SW 1271 (cell line): ENCODE results near the gene LGR6.
"Not testable (repeated sequence)": the region's sequence is repeated elsewhere in the genome, so short reads cannot be mapped to it uniquely, and the experiment has no call there.

Source experiments
- DNase-seq, 2 experiments: peaks; one replicate each; lab custom pipeline; 2025; lab: John Stamatoyannopoulos, UW

LGR6 gene

DNA sequence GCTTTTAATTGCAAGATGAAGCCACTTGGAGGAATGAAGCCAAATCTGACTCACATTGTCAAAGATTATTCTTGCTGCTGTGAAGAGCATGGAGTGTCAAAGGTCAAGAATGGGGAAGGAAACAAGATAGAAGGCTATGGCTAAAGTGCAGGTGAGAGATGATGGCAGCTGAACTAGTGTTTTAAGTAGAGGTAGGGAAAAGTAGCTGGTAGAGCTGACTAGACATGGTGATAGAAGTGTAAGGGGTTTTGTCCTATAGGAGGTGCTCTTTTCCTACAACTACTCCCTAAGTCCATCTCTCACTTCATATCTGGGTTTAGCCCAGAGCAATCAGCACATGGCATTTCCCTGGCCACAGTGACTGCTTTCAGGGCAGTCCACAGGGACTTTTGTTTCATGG lies 136.3 kb downstream of the LGR6 start:
- peak in 1 of 2 experiments; percentile 7 for DNase-seq

- DNase-seq = no peak
These were observed 140.3 kb downstream of the LGR6 start for GRCh38 chr1:202333861-202334260.

- DNase-seq = peak in 1 of 2 experiments; percentile 50
These were observed 150.2 kb downstream of the LGR6 start for GRCh38 chr1:202343652-202344349.

DNA sequence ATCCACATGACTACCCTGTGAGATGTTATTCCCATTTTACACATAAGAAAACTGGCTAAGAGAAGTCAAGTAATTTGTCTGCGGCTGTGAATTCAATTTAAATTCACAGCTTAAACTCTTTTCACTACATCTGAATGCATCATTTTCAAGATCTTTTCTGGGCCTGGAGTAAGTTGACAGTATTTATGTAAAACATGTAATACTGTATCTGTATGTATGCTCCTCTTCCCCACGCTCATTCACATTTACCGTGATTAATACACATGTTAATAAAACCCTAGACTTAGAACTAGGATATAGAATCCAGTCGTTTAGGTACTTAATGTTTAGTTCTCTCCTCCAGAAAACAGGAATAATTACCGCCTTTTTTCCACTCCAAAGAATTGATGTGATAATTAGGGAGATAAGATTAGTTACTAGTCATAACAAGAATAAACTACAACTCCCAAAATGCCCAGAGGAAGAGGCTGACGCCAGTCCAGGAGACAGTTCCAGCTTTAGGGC lies 154.5 kb downstream of the LGR6 start:
- no peak for DNase-seq

DNA sequence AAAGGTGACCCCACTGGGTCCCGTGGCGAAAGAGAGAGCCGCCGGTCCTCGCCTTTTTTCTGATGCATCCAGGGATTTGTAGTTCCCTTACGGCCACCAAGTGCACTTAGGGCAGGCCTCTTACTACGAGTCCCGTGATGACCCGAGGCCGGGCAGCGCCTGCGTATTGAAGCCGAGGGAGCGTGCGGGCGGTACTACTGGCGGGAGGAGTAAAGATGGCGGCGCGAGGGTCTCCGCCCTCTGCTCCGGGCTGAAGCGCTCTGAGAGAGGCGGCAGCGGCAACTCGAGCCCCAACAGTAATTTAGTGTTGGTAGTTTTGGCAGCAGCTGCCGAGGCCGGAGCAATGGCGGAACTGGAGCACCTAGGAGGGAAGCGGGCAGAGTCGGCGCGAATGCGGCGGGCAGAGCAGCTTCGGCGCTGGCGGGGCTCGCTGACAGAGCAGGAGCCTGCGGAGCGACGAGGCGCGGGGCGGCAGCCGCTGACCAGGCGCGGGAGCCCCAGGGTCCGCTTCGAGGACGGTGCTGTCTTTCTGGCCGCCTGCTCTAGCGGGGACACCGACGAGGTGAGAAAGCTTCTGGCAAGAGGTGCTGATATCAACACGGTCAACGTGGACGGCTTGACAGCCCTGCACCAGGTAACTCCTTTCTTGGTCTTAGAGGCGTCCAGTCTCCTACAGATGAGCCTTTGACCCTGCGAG lies 155.1 kb downstream of the LGR6 start, which contains the start of gene PPP1R12B:
PPP1R12B (plus strand) TSS at position 191 of the 697 bp plus-strand sequence; CDS start at position 344, 153 bp downstream.
- peak; percentile 93 to 96 for DNase-seq

GRCh38 chr1:202349206-202349928 lies 155.8 kb downstream of the LGR6 start:
- DNase-seq = peak in 1 of 2 experiments; percentile 37

GRCh38 chr1:202351725-202352124 lies 158.1 kb downstream of the LGR6 start:
- DNase-seq = no peak

DNA sequence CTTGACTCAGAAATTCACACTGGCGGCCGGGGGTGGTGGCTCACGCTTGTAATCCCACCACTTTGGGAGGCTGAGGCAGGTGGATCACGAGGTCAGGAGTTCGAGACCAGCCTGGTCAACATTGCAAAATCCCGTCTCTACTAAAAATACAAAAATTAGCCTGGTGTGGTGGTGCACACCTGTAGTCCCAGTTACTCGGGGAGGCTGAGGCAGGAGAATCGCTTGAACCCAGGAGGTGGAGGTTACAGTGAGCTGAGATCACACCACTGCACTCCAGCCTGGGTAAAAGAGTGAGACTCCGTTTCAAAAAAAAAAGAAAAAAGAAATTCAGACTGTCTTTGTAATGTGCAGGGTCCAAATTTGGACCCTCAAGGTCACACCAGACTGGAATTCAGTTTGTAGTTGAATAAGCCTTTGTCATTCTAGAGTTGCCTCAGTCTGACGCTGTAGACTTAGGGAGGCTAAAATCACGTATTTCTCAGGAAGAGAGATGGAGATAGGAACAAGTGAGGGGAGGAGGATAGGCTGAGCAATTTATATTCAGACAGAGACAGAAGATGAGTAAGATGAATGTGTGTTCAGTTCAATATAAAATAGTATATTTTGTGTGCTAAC lies 159.1 kb downstream of the LGR6 start:
- not testable (repeated sequence) for DNase-seq

- DNase-seq = no peak
These were observed 162.4 kb downstream of the LGR6 start for GRCh38 chr1:202355944-202356553.

GRCh38 chr1:202357506-202357905 lies 163.9 kb downstream of the LGR6 start:
- no peak for DNase-seq

DNA sequence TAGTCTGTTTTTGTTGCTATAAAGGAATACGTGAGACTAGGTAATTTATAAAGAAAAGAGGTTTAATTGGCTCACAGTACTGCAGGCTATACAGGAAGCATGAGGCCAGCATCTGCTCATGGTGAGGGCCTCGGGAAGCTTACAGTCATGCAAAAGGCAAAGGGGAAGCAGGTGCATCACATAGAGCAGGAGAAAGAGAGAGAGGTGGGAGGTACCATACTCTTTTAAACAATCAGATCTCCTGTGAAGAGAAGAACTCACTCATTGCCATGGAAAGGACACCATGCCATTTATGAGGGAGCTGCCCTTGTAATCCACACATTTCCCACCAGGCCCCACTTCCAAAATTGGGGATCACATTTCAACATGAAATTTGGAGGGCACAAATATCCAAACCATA lies 167.6 kb downstream of the LGR6 start:
- no peak for DNase-seq

DNA sequence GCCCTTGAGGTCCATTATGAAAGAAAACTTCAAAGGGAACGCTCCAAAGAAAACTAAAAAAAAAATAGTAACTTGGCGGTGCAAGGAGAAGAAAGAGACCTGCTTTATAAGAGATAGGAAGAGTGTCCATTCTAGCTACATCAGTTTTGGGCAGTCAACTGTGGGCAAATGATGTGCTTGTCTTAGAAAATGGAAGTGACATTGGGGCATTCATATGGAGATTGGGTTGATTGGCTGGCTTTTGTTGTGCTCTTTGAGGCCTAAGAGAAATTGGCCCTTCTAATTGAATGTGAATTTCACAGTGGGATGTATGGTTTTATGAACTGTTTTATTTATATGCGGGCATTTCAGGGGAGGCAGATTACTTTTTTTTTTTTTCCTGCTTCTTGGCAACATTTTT lies 168.1 kb downstream of the LGR6 start:
- no peak for DNase-seq

GRCh38 chr1:202362212-202362611 lies 168.6 kb downstream of the LGR6 start:
- no peak for DNase-seq

DNA sequence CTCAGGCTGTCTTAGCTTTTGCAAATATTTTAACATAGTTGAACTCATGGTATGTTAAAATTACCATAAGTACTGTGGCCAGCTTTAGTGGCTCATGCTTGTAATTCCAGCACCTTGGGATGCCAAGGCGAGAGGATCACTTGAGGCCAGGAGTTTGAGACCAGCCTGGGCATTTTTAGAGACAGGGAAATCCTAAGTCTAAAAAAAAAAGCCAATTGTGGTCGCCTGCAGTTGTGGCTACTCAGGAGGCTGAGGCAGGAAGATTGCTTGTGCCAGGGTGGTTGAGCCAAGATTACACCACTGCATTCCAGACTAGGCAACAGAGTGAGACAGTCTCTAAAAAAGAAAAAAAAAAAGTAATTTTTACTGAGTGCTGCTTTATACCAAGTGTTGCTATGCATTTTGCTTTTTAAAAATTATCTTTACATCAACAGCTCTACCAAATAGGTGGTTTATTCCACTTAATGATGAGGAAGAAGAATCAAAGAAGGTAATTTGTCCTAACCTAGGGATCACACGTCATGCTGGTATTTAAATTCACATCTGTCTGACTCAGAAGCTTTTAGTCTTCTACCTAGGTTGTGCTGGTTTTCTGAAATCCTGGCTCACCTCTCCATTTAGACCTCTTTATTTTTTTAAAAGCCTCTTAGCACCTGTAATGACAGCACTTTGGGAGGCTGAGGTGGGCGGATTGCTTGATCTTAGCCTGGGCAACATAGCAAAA lies 171.7 kb downstream of the LGR6 start:
- no peak for DNase-seq

GRCh38 chr1:202367271-202367670 lies 173.7 kb downstream of the LGR6 start:
- DNase-seq = no peak
